ENCODE results near the gene RNF4. TPM values are rescaled to one million over a fixed set of nuclear protein-coding genes. Genes with fewer than 3 reads are reported as not detected.

Gene RNF4
- total and polyA plus RNA-seq, 2 donors (not counting 1 experiment from before 2014, with no cell fraction given) = 45.6 to 72.4 TPM

DNA sequence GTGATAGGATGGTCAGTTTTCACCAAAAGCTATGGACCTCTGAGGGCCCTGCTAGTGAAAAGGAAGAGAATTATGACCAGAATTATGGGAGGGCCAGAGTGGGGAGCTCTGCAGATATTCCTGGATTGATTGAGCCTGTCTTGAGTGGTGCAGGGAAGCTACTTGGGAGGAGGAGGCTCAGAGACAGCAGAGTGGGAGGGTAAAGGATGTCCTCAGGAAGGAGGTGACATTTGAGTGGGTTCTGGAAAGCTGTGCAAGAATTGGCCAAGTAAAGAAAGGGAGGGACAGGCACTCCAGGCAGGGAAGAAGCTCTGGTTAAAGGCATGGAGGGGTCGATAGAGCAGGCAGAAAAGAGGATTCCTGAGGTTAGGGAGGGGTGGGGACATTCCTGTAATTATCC, 24.1 kb downstream of the RNF4 start:
- H2AFZ ChIP-seq (ENCODE audit: low read length) = no peak overlapping the region
- peaks cover 13% of the 10 kb centered on the region for H3K36me3 ChIP-seq (ENCODE audit: control insufficient read depth, insufficient read depth, low read length)
- H3K27ac ChIP-seq (ENCODE audit: insufficient read depth, low read length) = no peak overlapping the region
- peaks cover 6% of the 10 kb centered on the region for H3K4me1 ChIP-seq (ENCODE audit: control insufficient read depth, extremely low read depth, insufficient read depth, low read length)
- H4K20me1 ChIP-seq (ENCODE audit: control insufficient read depth, extremely low read depth, insufficient read depth, low read length) = no peaks in the 10 kb centered on the region
- no peak for TF ChIP-seq EZH2 (IDR thresholded peaks at IDR 0.05; ENCODE audit: low read length, missing control alignments)
- TF ChIP-seq, protein P1, sequence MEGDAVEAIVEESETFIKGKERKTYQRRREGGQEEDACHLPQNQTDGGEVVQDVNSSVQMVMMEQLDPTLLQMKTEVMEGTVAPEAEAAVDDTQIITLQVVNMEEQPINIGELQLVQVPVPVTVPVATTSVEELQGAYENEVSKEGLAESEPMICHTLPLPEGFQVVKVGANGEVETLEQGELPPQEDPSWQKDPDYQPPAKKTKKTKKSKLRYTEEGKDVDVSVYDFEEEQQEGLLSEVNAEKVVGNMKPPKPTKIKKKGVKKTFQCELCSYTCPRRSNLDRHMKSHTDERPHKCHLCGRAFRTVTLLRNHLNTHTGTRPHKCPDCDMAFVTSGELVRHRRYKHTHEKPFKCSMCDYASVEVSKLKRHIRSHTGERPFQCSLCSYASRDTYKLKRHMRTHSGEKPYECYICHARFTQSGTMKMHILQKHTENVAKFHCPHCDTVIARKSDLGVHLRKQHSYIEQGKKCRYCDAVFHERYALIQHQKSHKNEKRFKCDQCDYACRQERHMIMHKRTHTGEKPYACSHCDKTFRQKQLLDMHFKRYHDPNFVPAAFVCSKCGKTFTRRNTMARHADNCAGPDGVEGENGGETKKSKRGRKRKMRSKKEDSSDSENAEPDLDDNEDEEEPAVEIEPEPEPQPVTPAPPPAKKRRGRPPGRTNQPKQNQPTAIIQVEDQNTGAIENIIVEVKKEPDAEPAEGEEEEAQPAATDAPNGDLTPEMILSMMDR (conservative IDR thresholded peaks at IDR 0.05 in 1 of 2, IDR thresholded peaks at IDR 0.05 in 1 of 2; ENCODE audit: low read depth in 1 of 2, low read length in 2 of 2) = no peak
- no peak overlapping the region for H3K9ac ChIP-seq (ENCODE audit: insufficient read depth, low read length)
- H3K4me3 ChIP-seq (replicated peaks in 1 of 4; ENCODE audit: control extremely low read depth in 1 of 4, insufficient read depth in 1 of 4, low read depth in 3 of 4, low read length in 4 of 4) = no peak overlapping the region
- no peaks in the 10 kb centered on the region for H3K27me3 ChIP-seq (ENCODE audit: control insufficient read depth, insufficient read depth, low read length)
- H3K4me2 ChIP-seq (ENCODE audit: extremely low read depth, insufficient read depth, low read length) = no peak overlapping the region
- DNase-seq (ENCODE audit: low read depth in 2 of 2) = no peak
- peaks cover 51% of the 10 kb centered on the region for H3K79me2 ChIP-seq (ENCODE audit: control insufficient read depth, insufficient read depth, low read length)
- no peaks in the 10 kb centered on the region for H3K9me3 ChIP-seq (ENCODE audit: control insufficient read depth, insufficient read depth, low read depth, low read length)

DNA sequence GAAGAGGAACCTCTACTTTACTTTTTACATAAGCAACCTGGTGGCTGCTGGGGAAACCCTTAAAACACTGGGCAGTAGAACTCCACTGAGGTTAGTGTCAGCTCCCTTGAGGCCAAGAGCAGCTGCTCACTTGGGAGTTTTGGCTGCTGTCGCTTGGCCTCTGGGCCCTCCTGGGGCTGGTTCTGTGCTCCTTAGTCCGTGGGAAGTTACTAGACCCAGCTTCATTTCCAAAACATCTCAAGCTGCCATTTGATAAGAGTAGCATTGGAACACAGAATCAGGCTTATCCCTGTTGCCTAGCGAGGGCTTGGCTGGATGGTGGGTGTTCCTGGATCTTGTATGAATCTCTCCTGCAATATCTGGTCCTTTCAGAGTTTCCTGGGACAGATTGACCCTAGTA, 26.1 kb downstream of the RNF4 start:
- no peak for TF ChIP-seq EZH2 (IDR thresholded peaks at IDR 0.05; ENCODE audit: low read length, missing control alignments)
- TF ChIP-seq, protein P1 (conservative IDR thresholded peaks at IDR 0.05 in 1 of 2, IDR thresholded peaks at IDR 0.05 in 1 of 2; ENCODE audit: low read depth in 1 of 2, low read length in 2 of 2) = no peak
- Histone ChIP-seq H3K27ac (ENCODE audit: insufficient read depth, low read length) (no peak overlapping the region), H4K20me1 (ENCODE audit: control insufficient read depth, extremely low read depth, insufficient read depth, low read length) (no peaks in the 10 kb centered on the region), H3K4me1 (ENCODE audit: control insufficient read depth, extremely low read depth, insufficient read depth, low read length) (peaks cover under 1% of the 10 kb centered on the region), H3K79me2 (ENCODE audit: control insufficient read depth, insufficient read depth, low read length) (peaks cover 32% of the 10 kb centered on the region), H3K9me3 (ENCODE audit: control insufficient read depth, insufficient read depth, low read depth, low read length) (no peaks in the 10 kb centered on the region), H3K9ac (ENCODE audit: insufficient read depth, low read length) (no peak overlapping the region), H3K27me3 (ENCODE audit: control insufficient read depth, insufficient read depth, low read length) (no peaks in the 10 kb centered on the region), H3K4me3 (replicated peaks in 1 of 4; ENCODE audit: control extremely low read depth in 1 of 4, insufficient read depth in 1 of 4, low read depth in 3 of 4, low read length in 4 of 4) (no peak overlapping the region), H3K36me3 (ENCODE audit: control insufficient read depth, insufficient read depth, low read length) (peaks cover 10% of the 10 kb centered on the region), H3K4me2 (ENCODE audit: extremely low read depth, insufficient read depth, low read length) (no peak overlapping the region), H2AFZ (ENCODE audit: low read length) (no peak overlapping the region)
- DNase-seq (ENCODE audit: low read depth in 2 of 2) = peak in 1 of 2 donors; percentile 11

- H4K20me1 ChIP-seq (ENCODE audit: control insufficient read depth, extremely low read depth, insufficient read depth, low read length) = no peaks in the 10 kb centered on the region
- H3K79me2 ChIP-seq (ENCODE audit: control insufficient read depth, insufficient read depth, low read length) = peaks cover 20% of the 10 kb centered on the region
- H3K27me3 ChIP-seq (ENCODE audit: control insufficient read depth, insufficient read depth, low read length) = no peaks in the 10 kb centered on the region
- no peak overlapping the region for H3K4me3 ChIP-seq (replicated peaks in 1 of 4; ENCODE audit: control extremely low read depth in 1 of 4, insufficient read depth in 1 of 4, low read depth in 3 of 4, low read length in 4 of 4)
- no peak overlapping the region for H2AFZ ChIP-seq (ENCODE audit: low read length)
- H3K4me1 ChIP-seq (ENCODE audit: control insufficient read depth, extremely low read depth, insufficient read depth, low read length) = no peaks in the 10 kb centered on the region
- H3K4me2 ChIP-seq (ENCODE audit: extremely low read depth, insufficient read depth, low read length) = no peak overlapping the region
- H3K27ac ChIP-seq (ENCODE audit: insufficient read depth, low read length) = no peak overlapping the region
- peaks cover 17% of the 10 kb centered on the region for H3K36me3 ChIP-seq (ENCODE audit: control insufficient read depth, insufficient read depth, low read length)
- no peak overlapping the region for H3K9ac ChIP-seq (ENCODE audit: insufficient read depth, low read length)
- TF ChIP-seq, protein P1 (conservative IDR thresholded peaks at IDR 0.05 in 1 of 2, IDR thresholded peaks at IDR 0.05 in 1 of 2; ENCODE audit: low read depth in 1 of 2, low read length in 2 of 2) = no peak
- no peak for TF ChIP-seq EZH2 (IDR thresholded peaks at IDR 0.05; ENCODE audit: low read length, missing control alignments)
- no peak for DNase-seq (ENCODE audit: low read depth in 2 of 2)
- H3K9me3 ChIP-seq (ENCODE audit: control insufficient read depth, insufficient read depth, low read depth, low read length) = no peaks in the 10 kb centered on the region
Observed at GRCh38 chr4:2497324-2497723, 28.4 kb downstream of the RNF4 start.

Data from fibroblast of lung (primary cell).